ENCODE measurements around the gene CCDC70. TPM values are rescaled to one million over a fixed set of nuclear protein-coding genes. Genes with fewer than 3 reads are reported as not detected.

The CCDC70 gene
- total RNA-seq, 1 donor from 2014 or later = not detected

GRCh38 chr13:51885651-51886050 lies 23.9 kb downstream of the CCDC70 start:
- DNase-seq (ENCODE audit: extremely low spot score in 2 of 2) = peak in 1 of 2 donors; percentile 25
- no peaks in the 10 kb centered on the region for H3K36me3 ChIP-seq
- no peaks in the 10 kb centered on the region for H3K9me3 ChIP-seq
- H3K27me3 ChIP-seq = no peaks in the 10 kb centered on the region
- no peak overlapping the region for H3K27ac ChIP-seq
- H3K4me1 ChIP-seq = no peaks in the 10 kb centered on the region
- TF ChIP-seq CTCF (IDR thresholded peaks at IDR 0.05) = no peak
- TF ChIP-seq POLR2A (IDR thresholded peaks at IDR 0.05) = no peak
- no peak for TF ChIP-seq POLR2AphosphoS5 (IDR thresholded peaks at IDR 0.05; ENCODE audit: insufficient read depth in 1 of 2, low read depth in 1 of 2)
- intact Hi-C loops (cut with DNase I) = no loop called here
- no peak overlapping the region for H3K4me3 ChIP-seq

DNA sequence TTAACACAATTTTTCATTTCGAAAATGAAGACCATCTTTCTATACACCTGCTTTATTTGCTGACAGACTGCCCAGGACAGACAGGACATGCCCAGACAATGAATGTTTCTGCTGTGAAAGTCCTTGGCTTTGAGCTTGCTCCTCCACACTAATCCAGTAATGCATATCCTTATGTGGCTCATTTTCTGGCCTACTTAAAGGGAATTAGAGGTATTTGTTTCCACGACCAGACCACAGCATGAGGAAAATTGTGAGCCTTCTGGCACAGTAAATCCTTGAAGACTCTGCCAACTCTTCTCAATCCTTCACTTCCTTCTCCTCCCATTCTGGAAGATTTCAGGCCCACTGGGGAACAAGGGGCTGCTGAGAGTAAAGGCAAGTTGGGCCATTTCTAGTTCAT lies 25.7 kb downstream of the CCDC70 start:
- no peaks in the 10 kb centered on the region for H3K9me3 ChIP-seq
- DNase-seq (ENCODE audit: extremely low spot score in 2 of 2) = peak in 1 of 2 donors; percentile 40
- TF ChIP-seq CTCF (IDR thresholded peaks at IDR 0.05) = no peak
- TF ChIP-seq POLR2A (IDR thresholded peaks at IDR 0.05) = no peak
- TF ChIP-seq POLR2AphosphoS5 (IDR thresholded peaks at IDR 0.05; ENCODE audit: insufficient read depth in 1 of 2, low read depth in 1 of 2) = no peak

DNA sequence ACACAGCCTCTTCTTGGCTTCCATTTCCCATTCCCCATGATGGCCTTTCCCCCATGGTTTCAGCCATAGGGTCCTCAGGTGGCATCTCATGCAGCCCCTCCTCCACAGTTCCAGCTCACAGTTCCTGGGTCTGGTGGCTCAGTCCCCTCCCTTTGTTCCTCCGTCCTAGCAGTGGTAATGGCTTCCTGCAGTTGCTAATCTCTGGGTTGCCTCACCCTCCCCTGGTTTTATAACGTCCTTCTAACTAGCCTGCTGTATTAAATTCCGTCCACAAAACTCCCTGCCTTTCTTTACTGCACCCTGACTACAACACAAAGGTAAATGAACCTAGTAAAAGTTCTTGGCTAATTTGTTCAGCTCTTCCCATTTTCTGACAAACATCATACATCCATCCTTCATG lies 30.9 kb downstream of the CCDC70 start:
- H3K9me3 ChIP-seq = no peaks in the 10 kb centered on the region
- H3K27me3 ChIP-seq = no peaks in the 10 kb centered on the region
- DNase-seq (ENCODE audit: extremely low spot score in 2 of 2) = peak in 1 of 2 donors; percentile 34
- no peak overlapping the region for H3K27ac ChIP-seq
- H3K4me1 ChIP-seq = no peaks in the 10 kb centered on the region
- intact Hi-C loops (cut with DNase I) = no loop called here
- no peak overlapping the region for H3K4me3 ChIP-seq
- no peaks in the 10 kb centered on the region for H3K36me3 ChIP-seq
- TF ChIP-seq POLR2AphosphoS5 (IDR thresholded peaks at IDR 0.05; ENCODE audit: insufficient read depth in 1 of 2, low read depth in 1 of 2) (no peak), CTCF (IDR thresholded peaks at IDR 0.05) (no peak), POLR2A (IDR thresholded peaks at IDR 0.05) (no peak)

More for the DNA sequence above, 25.7 kb downstream of the CCDC70 start:
- H3K4me1 ChIP-seq = no peaks in the 10 kb centered on the region
- H3K27me3 ChIP-seq = no peaks in the 10 kb centered on the region
- H3K4me3 ChIP-seq = no peak overlapping the region
- no peaks in the 10 kb centered on the region for H3K36me3 ChIP-seq
- no peak overlapping the region for H3K27ac ChIP-seq
- intact Hi-C loops (cut with DNase I) = no loop called here

GRCh38 chr13:51894239-51894638 lies 32.5 kb downstream of the CCDC70 start:
- H3K9me3 ChIP-seq = no peaks in the 10 kb centered on the region
- H3K4me1 ChIP-seq = no peaks in the 10 kb centered on the region
- TF ChIP-seq CTCF (IDR thresholded peaks at IDR 0.05) (no peak), POLR2AphosphoS5 (IDR thresholded peaks at IDR 0.05; ENCODE audit: insufficient read depth in 1 of 2, low read depth in 1 of 2) (no peak), POLR2A (IDR thresholded peaks at IDR 0.05) (no peak)
- H3K27ac ChIP-seq = no peak overlapping the region
- H3K27me3 ChIP-seq = no peaks in the 10 kb centered on the region
- no peak overlapping the region for H3K4me3 ChIP-seq
- no peaks in the 10 kb centered on the region for H3K36me3 ChIP-seq
- no peak for DNase-seq (ENCODE audit: extremely low spot score in 2 of 2)
- intact Hi-C loops (cut with DNase I) = no loop called here

DNA sequence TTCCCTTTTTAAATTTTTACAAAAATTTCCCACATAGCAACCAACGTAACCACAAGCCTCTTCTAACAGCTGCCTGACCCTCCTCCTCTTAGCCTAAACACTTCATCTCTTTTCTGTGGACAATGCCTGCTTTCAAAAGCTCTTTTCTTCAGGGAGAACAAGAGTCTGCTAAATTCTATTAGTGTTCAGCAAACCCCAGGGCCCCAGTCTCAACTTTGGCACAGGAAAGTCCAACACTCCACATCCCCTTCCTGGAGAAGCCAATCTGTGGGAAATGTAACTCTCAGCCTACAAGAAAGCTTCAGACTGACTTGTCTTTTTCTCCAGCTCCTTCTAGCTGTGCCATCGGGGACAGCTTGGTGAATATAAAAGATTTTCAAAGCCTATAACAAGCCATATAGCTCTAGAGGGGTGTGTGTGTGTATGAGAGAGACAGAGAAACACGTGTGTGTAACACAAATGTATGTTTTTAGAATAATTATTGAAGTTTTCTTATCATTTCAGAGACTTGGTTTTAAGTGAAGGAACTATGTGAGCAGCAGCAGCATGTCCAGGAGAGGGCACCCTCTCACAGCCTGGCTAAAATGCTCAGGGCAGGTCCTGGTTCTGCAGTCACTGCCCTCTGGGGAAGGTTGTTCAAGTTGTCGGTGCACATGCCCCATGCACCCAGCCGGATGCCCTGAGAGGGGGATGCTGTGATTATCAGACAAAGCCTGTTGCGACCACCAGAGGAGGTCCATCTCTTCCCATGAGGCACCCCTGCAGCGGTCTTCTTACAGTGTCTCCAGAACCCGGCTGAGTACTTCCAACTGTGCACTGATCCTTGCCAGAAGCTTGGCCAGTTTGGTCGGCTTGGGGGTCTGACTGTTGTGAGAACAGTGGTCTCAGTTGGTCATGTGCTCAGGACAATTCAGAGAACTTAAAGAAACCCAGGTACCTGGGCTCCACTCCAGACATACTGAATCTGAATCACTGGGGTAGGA lies 34.4 kb downstream of the CCDC70 start:
- H3K9me3 ChIP-seq = no peaks in the 10 kb centered on the region
- H3K27me3 ChIP-seq = no peaks in the 10 kb centered on the region
- peak in 1 of 2 donors; percentile 72 for DNase-seq (ENCODE audit: extremely low spot score in 2 of 2)
- intact Hi-C loops (cut with DNase I) = loop anchor here (5.0 kb wide), 1 partner anchor 231 kb away; the partner anchor contains the start of gene NEK5
- H3K36me3 ChIP-seq = no peaks in the 10 kb centered on the region
- H3K4me3 ChIP-seq = no peak overlapping the region
- H3K27ac ChIP-seq = no peak overlapping the region
- no peaks in the 10 kb centered on the region for H3K4me1 ChIP-seq
- TF ChIP-seq CTCF (IDR thresholded peaks at IDR 0.05) (peak in 1 of 3 experiments; percentile 21), POLR2A (IDR thresholded peaks at IDR 0.05) (no peak), POLR2AphosphoS5 (IDR thresholded peaks at IDR 0.05; ENCODE audit: insufficient read depth in 1 of 2, low read depth in 1 of 2) (no peak)

All from vagina (tissue), 2 donors.